OCI-LY3 (cell line): ENCODE results near the gene CNTN1.
A peak's percentile ranks its signal among the peaks of the same experiment; 100 is the strongest.

ENCODE experiments used
- H2AFZ ChIP-seq: fragments of 200-600, 300-600 bp; shearing (Covaris generic); 2 replicates; pipeline ENCODE4 v1.6.0; 2014; ENCODE audit warnings: antibody characterized with exemption, low read depth, low read length
- H3K27ac ChIP-seq: fragments of 200-600, 300-600 bp; sonication (generic); 2 replicates; pipeline ENCODE4 v1.5.1; 2014; ENCODE audit warnings: mild to moderate bottlenecking, low read length, moderate library complexity, mixed read lengths
- H3K27me3 ChIP-seq: fragments of 200-600, 300-600 bp; sonication (generic); 2 replicates; pipeline ENCODE4 v1.6.1; 2014; ENCODE audit warnings: low read depth, low read length, mixed read lengths
- H3K36me3 ChIP-seq: fragments of 200-600, 300-600 bp; sonication (generic); replicated peaks from 2 replicates; pipeline ENCODE3; 2014; ENCODE audit warnings: low read depth, low read length, mixed read lengths
- H3K4me1 ChIP-seq: fragments of 300-600, 200-600 bp; sonication (generic); 2 replicates; pipeline ENCODE4 v1.6.1; 2014; ENCODE audit warnings: low read length, mixed read lengths
- H3K4me2 ChIP-seq: fragments of 200-600, 300-600 bp; sonication (generic); 2 replicates; pipeline ENCODE4 v1.6.1; 2014; ENCODE audit warnings: low read length, mixed read lengths
- H3K4me3 ChIP-seq: fragments of 300-600, 200-600 bp; sonication (generic); 2 replicates; pipeline ENCODE4 v1.5.1; 2014; ENCODE audit warnings: antibody characterized with exemption, mild to moderate bottlenecking, low read length, moderate library complexity
- H3K79me2 ChIP-seq: fragments of 300-600, 200-600 bp; shearing (Covaris generic); 2 replicates; pipeline ENCODE4 v1.6.1; 2014; ENCODE audit warnings: mild to moderate bottlenecking, low read length, mixed read lengths
- H3K9ac ChIP-seq: fragments of 300-600, 200-600 bp; shearing (Covaris generic); 2 replicates; pipeline ENCODE4 v1.6.0; 2014; ENCODE audit warnings: mild to moderate bottlenecking, low read length, moderate library complexity
- H3K9me3 ChIP-seq: fragments of 200-600, 300-600 bp; shearing (Covaris generic); 2 replicates; pipeline ENCODE4 v1.6.1; 2014; ENCODE audit warnings: low read length, mixed read lengths; ENCODE audit not compliant: insufficient read depth
- H4K20me1 ChIP-seq: fragments of 200-600, 300-600 bp; sonication (generic); 2 replicates; pipeline ENCODE4 v1.6.1; 2016; ENCODE audit warnings: low read length, mixed read lengths; ENCODE audit not compliant: insufficient read depth
- EZH2phosphoT487 ChIP-seq: fragments of 200-600 bp; shearing (Covaris generic); IDR thresholded peaks from 2 replicates; pipeline ENCODE4 v1.6.1; 2018; ENCODE audit warnings: antibody characterized with exemption, mixed run types, low read depth
- TF ChIP-seq, protein P1 (sequence below): fragments of 200-600, 300-600 bp; sonication (generic); IDR thresholded peaks from 2 replicates; pipeline ENCODE4 v1.5.1; 2014; ENCODE audit warnings: antibody characterized with exemption, low read length, low read depth

Gene CNTN1

GRCh38 chr12:40801082-40801481, 108.8 kb downstream of the CNTN1 start:
- Histone ChIP-seq H4K20me1 (no peaks in the 10 kb centered on the region), H3K4me2 (no peak overlapping the region), H3K27ac (no peak overlapping the region), H3K4me1 (no peaks in the 10 kb centered on the region), H3K9me3 (no peaks in the 10 kb centered on the region), H3K9ac (no peak overlapping the region), H3K36me3 (no peaks in the 10 kb centered on the region), H2AFZ (no peak overlapping the region), H3K4me3 (no peak overlapping the region), H3K27me3 (no peaks in the 10 kb centered on the region), H3K79me2 (no peaks in the 10 kb centered on the region)
- no peak for TF ChIP-seq EZH2phosphoT487
- TF ChIP-seq, protein P1, sequence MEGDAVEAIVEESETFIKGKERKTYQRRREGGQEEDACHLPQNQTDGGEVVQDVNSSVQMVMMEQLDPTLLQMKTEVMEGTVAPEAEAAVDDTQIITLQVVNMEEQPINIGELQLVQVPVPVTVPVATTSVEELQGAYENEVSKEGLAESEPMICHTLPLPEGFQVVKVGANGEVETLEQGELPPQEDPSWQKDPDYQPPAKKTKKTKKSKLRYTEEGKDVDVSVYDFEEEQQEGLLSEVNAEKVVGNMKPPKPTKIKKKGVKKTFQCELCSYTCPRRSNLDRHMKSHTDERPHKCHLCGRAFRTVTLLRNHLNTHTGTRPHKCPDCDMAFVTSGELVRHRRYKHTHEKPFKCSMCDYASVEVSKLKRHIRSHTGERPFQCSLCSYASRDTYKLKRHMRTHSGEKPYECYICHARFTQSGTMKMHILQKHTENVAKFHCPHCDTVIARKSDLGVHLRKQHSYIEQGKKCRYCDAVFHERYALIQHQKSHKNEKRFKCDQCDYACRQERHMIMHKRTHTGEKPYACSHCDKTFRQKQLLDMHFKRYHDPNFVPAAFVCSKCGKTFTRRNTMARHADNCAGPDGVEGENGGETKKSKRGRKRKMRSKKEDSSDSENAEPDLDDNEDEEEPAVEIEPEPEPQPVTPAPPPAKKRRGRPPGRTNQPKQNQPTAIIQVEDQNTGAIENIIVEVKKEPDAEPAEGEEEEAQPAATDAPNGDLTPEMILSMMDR, result no peak

DNA sequence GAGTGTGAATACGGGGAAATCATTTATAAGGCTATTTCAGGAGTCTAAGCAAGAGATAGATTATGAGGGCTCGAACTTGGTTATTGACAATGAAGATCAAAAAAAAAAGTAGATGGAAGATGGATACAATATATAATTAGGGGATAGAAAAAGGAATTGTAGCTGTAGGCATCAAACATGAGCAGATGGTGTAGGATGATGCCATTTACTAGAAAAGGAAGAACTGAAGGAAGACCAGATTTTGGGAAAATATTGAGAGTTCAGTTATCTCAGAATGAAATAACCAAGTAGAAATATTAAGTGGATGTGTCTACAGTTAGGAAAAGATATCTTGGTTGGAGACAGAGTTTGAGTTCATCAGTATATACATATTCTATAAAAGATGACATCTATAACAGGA, 109.6 kb downstream of the CNTN1 start:
- Histone ChIP-seq H2AFZ (no peak overlapping the region), H3K27ac (no peak overlapping the region), H4K20me1 (no peaks in the 10 kb centered on the region), H3K27me3 (no peaks in the 10 kb centered on the region), H3K4me2 (no peak overlapping the region), H3K9me3 (no peaks in the 10 kb centered on the region), H3K4me1 (no peaks in the 10 kb centered on the region), H3K79me2 (no peaks in the 10 kb centered on the region), H3K36me3 (no peaks in the 10 kb centered on the region), H3K9ac (no peak overlapping the region), H3K4me3 (no peak overlapping the region)
- no peak for TF ChIP-seq EZH2phosphoT487
- TF ChIP-seq, protein P1, result no peak

GRCh38 chr12:40802656-40803055, 110.4 kb downstream of the CNTN1 start:
- H3K4me3 ChIP-seq, result no peak overlapping the region
- H3K4me2 ChIP-seq, result no peak overlapping the region
- no peak overlapping the region for H3K9ac ChIP-seq
- no peak overlapping the region for H3K27ac ChIP-seq
- H4K20me1 ChIP-seq, result no peaks in the 10 kb centered on the region
- H3K79me2 ChIP-seq, result no peaks in the 10 kb centered on the region
- H3K4me1 ChIP-seq, result no peaks in the 10 kb centered on the region
- no peaks in the 10 kb centered on the region for H3K9me3 ChIP-seq
- H3K27me3 ChIP-seq, result no peaks in the 10 kb centered on the region
- H2AFZ ChIP-seq, result no peak overlapping the region
- no peaks in the 10 kb centered on the region for H3K36me3 ChIP-seq
- TF ChIP-seq, protein P1, result no peak
- no peak for TF ChIP-seq EZH2phosphoT487

GRCh38 chr12:40819436-40820108, 127.3 kb downstream of the CNTN1 start:
- H2AFZ ChIP-seq, result peak overlapping the region; percentile 29
- H4K20me1 ChIP-seq, result no peaks in the 10 kb centered on the region
- H3K4me2 ChIP-seq, result peak overlapping the region; percentile 76
- TF ChIP-seq, protein P1, result no peak
- no peak for TF ChIP-seq EZH2phosphoT487
- H3K9me3 ChIP-seq, result no peaks in the 10 kb centered on the region
- H3K79me2 ChIP-seq, result no peaks in the 10 kb centered on the region
- no peaks in the 10 kb centered on the region for H3K36me3 ChIP-seq
- H3K4me1 ChIP-seq, result peaks cover 16% of the 10 kb centered on the region
- H3K27ac ChIP-seq, result peak overlapping the region; percentile 57
- peak overlapping the region; percentile 23; the same call in 1 of the 2 replicates for H3K9ac ChIP-seq
- peak overlapping the region; percentile 69 for H3K4me3 ChIP-seq
- no peaks in the 10 kb centered on the region for H3K27me3 ChIP-seq
